Hematopoietic multipotent progenitor cell treated with erythropoietin and hydrocortisone succinate and interleukin-3 and kit ligand, for 17 days (in vitro differentiated cells): ENCODE data around the gene GALNT2.

Experiments
- DNase-seq: peaks from one replicate; pipeline ENCODE4 v3.0.0-alpha.2; 2015; ENCODE audit warnings: low spot score

The GALNT2 gene

DNA sequence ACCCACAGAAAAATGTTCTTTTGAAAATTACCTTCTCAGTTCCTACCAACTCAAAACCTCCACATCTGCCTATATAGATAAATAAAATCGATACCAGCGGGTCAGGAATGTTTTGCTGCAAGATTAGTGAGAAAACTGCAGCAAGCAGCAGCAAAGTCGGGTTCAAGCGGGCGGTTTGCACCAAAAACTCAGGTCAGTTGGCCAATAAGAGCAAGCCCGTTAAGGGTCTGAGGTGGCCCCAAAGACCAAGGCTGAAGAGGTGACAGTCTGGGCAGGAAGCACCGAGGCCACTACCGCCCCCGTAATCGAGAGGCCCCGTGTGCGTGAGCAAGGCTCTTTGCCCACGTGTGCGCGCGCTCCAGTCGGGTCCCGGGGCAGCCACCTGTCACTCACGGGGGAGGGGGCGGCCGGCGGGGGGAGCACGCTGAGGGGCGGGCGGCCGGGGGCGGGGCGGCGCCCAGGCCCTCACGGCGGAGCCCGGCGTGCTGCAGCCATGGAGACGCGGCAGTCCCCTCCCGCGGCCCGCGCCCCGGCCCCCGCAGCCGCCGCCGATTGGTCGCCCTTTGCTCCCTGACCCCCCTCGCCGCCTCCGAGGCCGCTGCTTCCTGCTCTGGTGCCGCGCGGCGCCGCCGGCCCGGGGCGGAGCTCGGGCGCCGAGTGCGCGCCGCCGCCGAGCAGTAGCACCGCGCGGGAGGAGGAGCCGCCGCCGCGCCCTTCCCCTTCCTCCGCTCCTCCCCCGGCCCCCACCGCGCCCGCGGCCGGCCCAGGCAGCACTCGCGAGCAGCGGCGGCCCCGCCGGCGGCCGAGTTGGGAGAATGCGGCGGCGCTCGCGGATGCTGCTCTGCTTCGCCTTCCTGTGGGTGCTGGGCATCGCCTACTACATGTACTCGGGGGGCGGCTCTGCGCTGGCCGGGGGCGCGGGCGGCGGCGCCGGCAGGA lies at the start of gene GALNT2:
Gene GALNT2 (plus strand): TSS at position 773 of the 939 bp plus-strand sequence. CDS start 43 bp downstream, at position 816.
- DNase-seq = peak; percentile 85

DNA sequence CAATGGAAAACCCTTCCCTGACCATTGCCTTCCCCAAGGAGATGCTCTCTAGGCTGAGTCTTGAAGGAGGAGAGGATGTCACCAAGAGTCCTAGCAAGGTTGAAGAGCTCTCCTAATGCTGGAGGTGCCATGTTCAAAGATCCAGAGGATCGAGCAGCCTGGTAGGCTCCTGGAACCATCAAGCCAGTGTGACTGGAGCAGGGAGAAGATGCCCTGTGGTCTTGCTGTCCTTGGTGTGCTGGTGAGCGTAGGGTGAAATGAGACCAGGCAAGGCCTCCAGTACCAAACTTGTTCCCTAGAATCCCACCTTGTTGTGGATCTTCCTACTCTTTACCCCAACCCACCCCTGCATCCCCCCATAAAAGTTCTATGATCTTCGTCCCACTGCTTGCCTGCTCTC lies 46.6 kb upstream of the GALNT2 start:
- DNase-seq = no peak

DNA sequence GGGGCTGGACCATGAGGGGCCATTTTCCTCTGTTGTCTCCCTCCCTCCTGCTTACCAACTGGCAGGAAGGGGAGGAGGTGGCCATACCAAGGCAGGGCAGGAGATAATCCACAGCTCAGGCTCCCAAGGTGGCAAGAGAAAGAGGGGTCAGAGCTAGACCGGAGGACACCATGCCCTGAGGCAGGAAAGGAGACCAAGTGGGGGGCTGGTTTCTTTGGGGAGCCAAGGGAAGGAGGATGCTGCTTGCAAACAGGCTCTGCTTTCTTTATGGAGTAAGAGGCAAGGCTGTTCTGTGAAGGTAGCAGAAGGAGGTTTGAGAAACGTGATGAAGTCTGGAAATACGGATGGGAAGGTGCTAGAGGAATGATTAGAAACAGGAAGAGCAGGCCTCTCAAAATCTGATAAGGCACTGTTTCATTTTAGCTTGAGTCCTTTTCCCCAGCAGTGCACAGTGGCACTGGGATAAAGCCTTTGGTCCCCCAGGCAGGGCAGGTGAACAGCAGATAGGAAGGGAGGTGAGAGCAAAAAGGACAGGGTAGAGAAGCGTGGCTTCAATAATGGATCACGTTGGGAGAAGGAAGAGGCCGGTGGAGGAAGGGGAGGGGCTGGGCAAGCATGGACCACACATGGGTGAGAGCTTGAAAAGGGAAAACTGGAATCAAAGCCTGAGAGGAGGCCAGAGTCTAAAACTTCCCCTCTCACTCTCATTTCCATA lies 44.2 kb upstream of the GALNT2 start:
- DNase-seq = no peak

DNA sequence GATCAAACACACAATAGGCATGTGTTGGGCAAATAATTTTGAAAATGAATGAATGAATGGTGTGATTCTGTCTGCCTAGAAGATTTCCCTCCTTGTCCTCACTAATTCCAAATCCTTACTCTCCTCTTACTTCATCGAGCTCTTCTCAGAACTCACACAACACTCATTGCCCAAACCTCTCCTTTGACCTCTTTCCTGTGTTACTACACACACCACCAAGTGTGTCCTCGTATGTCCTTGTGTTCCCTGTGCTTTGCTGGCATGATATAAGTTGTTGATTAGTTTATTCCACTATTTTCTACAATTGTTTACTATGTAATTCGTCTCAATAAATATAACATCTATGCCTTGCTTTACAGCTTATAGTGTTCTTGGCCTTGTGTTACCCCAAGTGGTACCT lies 41.4 kb upstream of the GALNT2 start:
- no peak for DNase-seq

DNA sequence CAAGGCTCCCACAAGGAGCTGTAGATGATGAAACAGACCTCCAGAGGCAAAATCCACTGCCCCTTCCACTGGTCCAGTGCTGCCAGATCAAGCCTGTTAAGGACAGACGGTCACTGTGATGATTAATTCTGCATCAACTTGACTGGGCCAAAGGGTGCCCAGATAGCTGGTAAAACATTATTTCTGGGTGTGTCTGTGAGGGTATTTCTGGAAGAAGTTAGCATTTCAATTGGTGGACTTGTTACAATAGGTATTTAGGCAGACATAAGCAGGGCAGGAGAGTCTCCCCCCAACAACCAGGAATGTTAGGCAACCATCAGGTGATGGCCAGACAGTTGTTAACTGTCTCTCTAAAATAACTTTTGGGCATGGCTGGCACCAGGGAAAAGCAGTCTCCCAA lies 40.9 kb upstream of the GALNT2 start:
- DNase-seq = no peak

DNA sequence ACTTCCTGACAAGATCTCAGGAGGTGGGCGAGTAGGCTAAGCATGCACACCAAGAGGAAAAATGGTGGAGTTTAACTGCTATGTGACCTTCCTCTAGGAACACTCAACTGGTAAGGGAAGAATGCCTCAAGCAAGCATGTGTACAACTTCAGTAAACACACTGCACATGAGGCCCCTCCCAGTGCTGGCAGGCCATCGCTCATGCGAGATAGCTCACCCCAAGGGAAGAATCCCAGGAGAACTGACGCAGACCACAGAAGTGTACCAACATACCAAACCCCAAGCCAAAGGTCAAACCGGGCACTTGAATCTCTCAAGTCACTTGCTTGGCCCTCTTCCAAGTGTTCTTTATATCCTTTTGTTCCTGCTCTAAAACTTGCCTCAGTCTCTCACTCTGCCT lies 40.5 kb upstream of the GALNT2 start:
- DNase-seq = no peak

DNA sequence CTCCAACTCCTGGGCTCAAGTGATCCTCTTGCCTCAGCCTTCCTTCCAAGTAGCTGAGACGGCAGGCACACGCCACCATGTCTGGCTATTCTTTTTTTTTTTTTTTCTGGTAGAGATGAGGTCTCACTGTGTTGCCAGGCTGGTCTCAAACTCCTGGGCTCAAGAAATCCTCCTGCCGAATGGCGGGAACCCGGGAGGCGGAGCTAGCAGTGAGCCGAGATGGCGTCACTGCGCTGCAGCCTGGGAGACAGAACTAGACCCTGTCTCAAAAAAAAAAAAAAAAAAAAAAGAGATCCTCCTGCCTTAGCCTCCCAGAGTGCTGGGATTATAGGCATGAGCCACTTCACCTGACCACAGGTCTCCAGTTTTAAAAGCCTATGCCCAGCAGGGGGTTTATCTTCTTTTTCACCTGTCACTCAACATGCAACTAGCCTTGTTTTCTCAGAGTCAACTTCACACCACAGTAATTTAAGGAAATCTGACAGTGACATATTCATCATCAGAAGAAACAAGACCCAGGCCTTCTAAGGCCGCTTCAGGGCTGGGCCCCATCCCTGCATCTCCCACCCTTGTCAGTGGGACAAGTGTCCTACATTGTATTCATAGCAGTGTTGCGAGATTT lies 38.3 kb upstream of the GALNT2 start:
- DNase-seq = no peak

DNA sequence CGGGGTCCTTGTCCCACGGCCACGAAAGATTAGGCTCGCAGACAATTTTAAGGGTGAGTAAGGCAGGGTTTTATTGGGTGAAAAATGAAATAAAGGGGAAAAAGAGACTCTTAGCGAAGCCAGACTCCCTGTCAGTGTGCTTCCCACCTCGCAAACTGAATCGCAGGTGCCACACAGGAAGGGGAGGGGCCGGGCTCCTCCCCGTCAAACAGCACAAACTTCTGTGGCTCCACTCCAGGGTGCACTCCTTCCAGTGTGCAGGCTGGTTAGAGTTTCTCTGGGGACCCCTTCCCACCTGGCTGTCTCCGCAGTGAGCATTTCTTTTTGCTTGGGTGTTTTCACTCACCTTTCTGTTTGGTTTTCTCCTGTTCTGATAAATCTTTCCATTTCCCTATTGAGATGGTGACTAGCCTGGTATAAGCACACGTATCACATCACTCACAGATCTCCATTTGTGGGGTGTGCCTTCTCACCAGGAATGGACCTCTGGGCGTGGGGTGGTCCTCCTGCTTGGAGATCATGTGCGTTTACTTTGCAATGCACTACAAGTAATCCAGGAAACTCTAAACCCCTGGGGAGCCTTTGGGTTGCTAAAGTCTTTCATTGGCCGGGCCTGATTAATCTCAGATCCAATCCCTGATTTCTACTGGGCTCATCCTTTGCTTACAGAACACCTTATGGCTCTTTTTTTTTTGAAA lies 37.6 kb upstream of the GALNT2 start:
- no peak for DNase-seq

DNA sequence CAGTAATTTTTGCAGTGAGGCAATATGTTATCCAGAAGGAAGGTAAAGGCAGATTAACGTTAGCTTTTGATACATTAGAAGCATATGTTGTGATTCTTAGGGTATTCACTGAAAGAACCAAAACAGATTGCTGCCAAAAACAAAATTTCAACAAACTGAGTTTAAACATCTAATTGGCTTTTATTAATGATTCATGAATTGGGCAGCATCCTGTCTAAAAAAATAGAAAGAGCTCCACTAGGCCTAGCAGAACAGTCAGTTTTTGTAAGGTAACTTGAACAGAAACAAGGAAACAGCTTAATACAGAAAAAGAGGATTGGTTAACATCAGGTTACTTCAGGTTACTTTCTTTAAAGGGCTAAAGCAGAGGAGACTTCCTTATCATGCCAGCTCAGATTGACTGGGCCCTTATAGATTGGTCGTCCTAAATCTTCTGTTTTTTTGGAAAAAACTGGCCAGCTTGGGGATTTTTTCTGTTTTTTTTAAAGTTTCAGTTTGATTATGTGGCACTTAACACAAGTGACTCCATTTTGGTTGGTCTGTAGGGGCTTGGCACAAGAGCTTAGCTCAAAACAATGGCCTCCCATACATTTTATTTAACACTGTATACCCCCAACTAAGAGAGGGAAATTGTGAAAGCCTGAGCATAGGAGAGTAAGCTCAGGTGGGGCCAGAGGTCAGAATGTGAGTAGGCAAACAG lies 36.8 kb upstream of the GALNT2 start:
- DNase-seq = no peak

DNA sequence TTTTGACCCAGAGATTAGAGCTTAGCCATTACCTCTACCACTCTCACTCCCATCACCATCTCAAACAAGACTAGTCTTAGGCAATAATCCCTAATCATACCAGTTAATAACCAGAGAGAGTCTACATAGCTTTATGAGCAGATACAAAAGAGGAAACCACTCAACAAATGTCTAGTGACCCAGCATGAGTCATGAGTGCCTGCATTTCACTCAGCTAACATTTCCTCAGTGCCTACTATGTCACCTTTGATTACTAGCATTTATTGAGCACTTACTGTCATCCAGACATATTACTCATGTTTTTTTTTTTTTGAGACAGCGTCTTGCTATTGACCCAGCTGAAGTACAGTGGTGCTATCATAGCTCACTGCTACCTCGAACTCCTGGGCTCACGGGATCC lies 35.9 kb upstream of the GALNT2 start:
- DNase-seq = no peak

DNA sequence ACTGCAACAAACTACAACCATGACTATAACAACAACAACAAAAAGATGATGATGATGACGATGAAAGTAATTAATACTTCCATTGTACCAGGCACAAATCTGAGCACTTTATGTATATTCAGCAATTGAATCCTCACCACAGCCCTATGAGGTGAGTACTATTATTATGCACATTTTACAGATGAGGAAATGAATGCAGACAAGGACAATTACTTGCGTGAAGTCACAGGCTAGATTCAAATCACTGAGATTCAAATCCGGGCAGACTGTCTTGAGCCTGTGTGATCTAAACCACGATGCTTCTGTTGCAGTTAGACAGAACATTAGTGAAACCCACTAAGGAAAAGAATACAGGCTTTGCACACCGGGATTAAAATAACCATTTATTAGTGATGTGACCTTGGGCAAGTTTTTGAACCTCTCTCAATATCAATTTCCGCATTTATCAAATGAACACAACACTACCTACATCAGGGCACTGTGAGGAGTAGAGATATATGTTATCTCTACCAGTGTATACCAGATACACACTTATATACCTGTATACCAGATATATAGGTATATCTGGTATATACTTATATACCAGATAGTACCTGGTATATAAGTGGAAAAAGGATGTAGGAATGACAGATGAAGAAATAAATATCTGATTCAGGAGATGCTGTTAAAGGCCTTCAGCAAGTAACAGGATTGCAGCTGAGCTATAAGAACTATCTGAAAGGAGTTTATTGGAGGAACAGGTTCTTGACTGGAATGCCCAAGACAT lies 34.3 kb upstream of the GALNT2 start:
- no peak for DNase-seq

DNA sequence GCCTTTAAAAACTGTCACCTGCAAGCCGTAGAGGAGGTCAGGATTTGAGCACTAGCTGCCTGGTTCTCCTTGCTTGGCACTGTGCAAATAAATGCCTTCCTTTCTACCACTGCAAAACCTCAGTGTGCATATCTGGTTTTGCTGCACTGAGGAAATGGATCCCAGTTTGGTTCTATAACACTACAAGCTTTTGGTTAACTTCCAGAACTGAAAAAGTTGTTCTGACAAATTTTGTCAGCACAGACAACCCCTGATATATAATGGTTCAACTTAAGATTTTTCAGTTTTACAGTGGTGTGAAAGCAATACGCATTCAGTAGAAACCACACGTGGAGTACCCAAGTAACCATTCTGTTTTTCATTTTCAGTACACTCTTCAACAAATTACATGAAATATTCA lies 29.8 kb upstream of the GALNT2 start:
- DNase-seq = no peak

DNA sequence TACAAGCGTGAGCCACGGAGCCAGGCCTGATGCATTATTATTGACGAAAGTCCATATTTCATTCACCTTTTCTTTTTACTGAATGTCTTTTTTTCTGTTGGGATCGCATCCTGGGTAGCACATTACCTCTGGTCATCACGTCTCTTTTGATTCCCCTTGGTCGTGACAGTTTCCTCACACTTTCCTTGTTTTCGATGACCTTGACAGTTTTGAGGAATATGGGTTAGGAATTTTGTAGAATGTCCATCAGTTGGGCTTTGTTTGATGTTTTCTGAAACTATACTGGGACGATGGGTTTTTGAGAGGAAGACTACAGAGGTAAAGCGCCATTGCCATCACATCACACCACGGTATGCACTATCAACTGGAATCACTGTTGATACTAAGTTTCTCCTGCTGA lies 26.6 kb upstream of the GALNT2 start:
- no peak for DNase-seq

DNA sequence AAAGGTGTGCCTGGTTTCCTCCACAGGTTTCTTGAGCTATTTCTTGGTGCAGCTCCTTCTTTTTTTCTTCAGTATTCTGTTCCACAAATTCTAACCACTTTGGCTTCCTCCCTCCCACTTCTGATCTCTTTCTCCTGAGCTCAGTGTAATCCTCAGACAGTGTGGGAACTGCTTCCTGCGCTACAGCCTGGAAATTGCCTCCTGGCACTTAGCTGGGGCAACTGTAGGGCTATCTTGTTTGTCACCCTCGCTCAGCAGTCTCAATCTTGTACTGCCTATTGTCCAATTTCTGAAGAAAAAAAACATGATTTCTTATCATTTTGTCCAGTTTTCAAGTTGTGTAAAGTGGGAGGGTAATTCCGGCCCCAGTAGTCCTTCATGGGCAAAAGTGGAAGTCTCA lies 24.0 kb upstream of the GALNT2 start:
- DNase-seq = no peak

DNA sequence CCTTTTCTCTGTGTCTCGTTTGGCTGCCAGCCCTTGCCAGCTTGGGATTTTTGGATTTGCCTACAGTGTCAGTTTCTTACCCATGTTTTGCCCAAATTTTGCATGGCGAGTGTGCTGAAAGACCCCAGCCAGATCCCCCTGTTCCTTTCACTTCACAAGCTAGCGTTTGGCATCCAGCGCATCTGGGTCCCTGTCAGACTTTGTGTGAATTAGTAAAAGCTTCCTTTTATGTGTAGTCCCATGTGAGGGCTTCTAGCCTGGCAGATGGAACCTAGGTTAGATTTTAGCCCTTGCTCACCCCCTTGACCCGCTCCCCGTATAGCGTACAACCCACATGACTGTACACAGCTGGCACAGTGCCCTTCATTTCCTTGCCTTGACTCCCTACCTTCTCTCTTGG lies 22.3 kb upstream of the GALNT2 start:
- no peak for DNase-seq

DNA sequence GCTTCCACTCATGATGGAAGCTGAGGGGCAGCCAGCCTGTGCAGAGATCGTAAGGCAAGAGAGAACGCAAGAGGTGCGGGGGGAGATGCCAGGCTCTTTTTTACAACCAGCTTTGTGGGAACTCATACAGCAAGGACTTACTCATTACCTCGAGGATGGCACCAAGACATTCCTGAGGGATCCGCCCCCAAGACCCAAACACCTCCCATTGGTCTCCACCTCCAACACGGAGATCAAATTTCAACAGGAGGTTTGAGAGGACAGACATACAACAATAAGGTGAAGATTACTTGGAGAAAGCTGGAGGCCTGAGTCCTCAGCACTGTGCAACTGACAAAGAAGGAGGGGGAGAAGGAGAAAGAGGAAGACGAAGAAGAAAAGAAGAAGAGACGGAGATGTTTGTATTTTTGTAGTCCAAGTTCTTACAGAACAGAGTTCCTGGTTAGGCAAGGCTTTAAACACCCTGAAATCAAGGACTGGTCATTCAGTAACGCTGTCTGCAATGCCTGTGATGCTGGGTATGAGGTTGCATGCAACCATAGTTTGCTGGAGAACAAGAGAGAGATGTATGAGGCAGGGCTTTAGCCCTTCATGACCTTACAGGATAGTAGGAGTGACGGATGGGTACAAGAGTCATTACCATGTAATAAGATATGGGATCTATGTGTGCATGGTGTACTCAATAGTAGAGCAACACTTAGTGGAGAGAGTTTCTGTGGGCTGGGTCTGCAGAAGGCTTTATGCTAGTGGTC lies 19.7 kb upstream of the GALNT2 start:
- DNase-seq = no peak

DNA sequence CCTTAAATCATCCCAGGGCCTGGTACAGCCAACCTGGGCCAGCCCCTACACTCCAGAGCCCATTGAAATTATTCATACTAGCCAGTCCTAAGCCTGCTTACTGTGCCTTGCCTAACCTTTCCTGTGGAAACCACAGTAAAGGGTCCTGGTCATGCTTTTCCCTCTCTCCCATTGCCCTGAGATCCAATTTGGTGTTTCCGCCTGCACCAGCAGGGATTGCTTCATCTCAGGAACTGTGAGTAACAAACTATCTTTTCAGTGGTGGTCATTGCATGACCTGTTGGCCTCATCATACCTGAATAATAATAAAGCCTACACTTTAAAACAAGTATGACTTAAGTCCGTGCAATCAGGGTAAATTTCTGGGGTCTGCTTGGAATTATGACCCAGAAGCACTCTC lies 18.7 kb upstream of the GALNT2 start:
- DNase-seq = no peak

DNA sequence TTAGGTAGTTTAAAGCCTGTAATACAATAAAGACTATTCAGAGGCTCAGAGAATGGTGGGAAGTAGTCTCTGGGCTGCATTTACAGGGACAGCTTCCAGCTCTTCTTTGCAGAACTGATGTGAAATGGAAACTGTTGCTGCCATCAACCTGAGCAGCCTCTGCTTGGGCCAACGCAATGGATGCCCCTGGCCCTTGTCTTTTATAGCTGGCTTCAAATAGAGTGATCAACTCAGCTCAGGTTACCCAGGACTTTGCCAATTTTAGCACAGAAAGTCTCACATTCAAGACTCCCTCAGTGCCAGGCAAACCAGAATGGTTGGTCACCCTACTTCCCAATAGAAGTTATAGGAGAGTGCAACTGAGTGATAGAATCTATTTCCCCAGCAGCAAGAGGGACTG lies 18.1 kb upstream of the GALNT2 start:
- no peak for DNase-seq

DNA sequence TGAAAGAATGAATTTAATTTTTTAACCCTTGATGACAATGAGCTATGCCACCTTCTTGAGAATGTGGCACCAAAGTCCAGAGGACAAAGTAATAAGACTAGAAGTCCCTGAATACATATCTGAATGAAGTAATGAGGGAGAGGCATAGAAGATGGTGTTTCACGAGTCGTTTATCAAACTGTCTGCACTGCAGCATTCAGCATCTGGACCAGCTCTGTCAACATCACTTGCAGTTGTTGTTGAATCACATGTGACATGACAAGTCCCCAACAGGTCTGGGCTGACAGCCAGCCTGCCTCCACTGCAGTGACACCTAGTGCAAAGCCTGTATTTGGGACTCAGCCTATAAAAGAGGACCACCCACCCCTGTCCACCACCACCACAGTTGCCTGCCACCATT lies 17.3 kb upstream of the GALNT2 start:
- peak; percentile 29 for DNase-seq
